Measurements from ENCODE around the gene TXK.

TXK gene

DNA sequence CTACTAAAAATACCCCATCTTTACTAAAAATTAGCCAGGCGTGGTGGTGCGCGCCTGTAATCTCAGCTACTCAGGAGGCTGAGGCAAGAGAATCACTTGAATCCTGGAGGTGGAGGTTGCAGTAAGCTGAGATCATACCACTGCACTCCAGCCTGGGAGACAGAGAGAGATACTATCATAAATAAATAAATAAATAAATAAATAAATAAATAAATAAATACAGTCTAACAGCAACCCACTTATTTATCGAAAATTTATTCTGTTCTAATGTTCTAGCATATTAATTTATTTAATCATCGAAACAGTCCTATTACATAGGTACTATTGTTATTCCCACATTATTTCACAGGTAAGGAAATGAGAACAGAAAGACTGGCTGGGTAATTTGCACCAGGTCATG lies 18.2 kb upstream of the TXK start:
- Histone ChIP-seq H3K36me3 (ENCODE audit: control insufficient read depth in 2 of 2, insufficient read depth in 1 of 2, low read length in 2 of 2) (peaks cover 0 to 14% of the 10 kb centered on the region in 2 experiments; a peak in 1 of 3 replicates), H3K4me3 (ENCODE audit: low read depth, low read length) (no peak overlapping the region), H3K27ac (ENCODE audit: extremely low read depth, low read depth, low read length) (no peak overlapping the region), H3K9me3 (ENCODE audit: control insufficient read depth, insufficient read depth, low read depth, low read length) (no peaks in the 10 kb centered on the region), H3K4me1 (ENCODE audit: control insufficient read depth, insufficient read depth, low read length) (no peaks in the 10 kb centered on the region)
- POLR2A ChIA-PET, result no interaction called here
- CTCF ChIA-PET, result interaction anchor here (0.7 kb wide), 1 partner anchor 54 kb away, joined by 3 read pairs; no protein-coding TSS in a partner anchor
- TF ChIP-seq MEIS1 (CRISPR knock-in tag; IDR thresholded peaks at IDR 0.05; ENCODE audit: borderline replicate concordance), result no peak
- TF ChIP-seq, protein P1, sequence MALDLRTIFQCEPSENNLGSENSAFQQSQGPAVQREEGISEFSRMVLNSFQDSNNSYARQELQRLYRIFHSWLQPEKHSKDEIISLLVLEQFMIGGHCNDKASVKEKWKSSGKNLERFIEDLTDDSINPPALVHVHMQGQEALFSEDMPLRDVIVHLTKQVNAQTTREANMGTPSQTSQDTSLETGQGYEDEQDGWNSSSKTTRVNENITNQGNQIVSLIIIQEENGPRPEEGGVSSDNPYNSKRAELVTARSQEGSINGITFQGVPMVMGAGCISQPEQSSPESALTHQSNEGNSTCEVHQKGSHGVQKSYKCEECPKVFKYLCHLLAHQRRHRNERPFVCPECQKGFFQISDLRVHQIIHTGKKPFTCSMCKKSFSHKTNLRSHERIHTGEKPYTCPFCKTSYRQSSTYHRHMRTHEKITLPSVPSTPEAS (tag by site-specific recombination; IDR thresholded peaks at IDR 0.05), result no peak
- TF ChIP-seq ZNF530 (tag by site-specific recombination; IDR thresholded peaks at IDR 0.05; ENCODE audit: low read depth), result no peak
- TF ChIP-seq ZNF600 (tag by site-specific recombination; IDR thresholded peaks at IDR 0.05), result no peak
- TF ChIP-seq, protein P2, sequence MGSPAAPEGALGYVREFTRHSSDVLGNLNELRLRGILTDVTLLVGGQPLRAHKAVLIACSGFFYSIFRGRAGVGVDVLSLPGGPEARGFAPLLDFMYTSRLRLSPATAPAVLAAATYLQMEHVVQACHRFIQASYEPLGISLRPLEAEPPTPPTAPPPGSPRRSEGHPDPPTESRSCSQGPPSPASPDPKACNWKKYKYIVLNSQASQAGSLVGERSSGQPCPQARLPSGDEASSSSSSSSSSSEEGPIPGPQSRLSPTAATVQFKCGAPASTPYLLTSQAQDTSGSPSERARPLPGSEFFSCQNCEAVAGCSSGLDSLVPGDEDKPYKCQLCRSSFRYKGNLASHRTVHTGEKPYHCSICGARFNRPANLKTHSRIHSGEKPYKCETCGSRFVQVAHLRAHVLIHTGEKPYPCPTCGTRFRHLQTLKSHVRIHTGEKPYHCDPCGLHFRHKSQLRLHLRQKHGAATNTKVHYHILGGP (tag by site-specific recombination; IDR thresholded peaks at IDR 0.05), result no peak
- no peak for TF ChIP-seq MZF1 (tag by site-specific recombination; IDR thresholded peaks at IDR 0.05; ENCODE audit: borderline replicate concordance)
- no peak for TF ChIP-seq ZNF777 (tag by site-specific recombination; IDR thresholded peaks at IDR 0.05; ENCODE audit: borderline replicate concordance)
- TF ChIP-seq, protein P3, sequence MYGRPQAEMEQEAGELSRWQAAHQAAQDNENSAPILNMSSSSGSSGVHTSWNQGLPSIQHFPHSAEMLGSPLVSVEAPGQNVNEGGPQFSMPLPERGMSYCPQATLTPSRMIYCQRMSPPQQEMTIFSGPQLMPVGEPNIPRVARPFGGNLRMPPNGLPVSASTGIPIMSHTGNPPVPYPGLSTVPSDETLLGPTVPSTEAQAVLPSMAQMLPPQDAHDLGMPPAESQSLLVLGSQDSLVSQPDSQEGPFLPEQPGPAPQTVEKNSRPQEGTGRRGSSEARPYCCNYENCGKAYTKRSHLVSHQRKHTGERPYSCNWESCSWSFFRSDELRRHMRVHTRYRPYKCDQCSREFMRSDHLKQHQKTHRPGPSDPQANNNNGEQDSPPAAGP (tag by site-specific recombination; IDR thresholded peaks at IDR 0.05), result no peak
- no peak for TF ChIP-seq RBAK (tag by site-specific recombination; IDR thresholded peaks at IDR 0.05)
- TF ChIP-seq ZNF747 (tag by site-specific recombination; IDR thresholded peaks at IDR 0.05), result no peak
- TF ChIP-seq, protein P4, sequence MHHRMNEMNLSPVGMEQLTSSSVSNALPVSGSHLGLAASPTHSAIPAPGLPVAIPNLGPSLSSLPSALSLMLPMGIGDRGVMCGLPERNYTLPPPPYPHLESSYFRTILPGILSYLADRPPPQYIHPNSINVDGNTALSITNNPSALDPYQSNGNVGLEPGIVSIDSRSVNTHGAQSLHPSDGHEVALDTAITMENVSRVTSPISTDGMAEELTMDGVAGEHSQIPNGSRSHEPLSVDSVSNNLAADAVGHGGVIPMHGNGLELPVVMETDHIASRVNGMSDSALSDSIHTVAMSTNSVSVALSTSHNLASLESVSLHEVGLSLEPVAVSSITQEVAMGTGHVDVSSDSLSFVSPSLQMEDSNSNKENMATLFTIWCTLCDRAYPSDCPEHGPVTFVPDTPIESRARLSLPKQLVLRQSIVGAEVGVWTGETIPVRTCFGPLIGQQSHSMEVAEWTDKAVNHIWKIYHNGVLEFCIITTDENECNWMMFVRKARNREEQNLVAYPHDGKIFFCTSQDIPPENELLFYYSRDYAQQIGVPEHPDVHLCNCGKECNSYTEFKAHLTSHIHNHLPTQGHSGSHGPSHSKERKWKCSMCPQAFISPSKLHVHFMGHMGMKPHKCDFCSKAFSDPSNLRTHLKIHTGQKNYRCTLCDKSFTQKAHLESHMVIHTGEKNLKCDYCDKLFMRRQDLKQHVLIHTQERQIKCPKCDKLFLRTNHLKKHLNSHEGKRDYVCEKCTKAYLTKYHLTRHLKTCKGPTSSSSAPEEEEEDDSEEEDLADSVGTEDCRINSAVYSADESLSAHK (tag by site-specific recombination; IDR thresholded peaks at IDR 0.05), result no peak
- TF ChIP-seq ZEB2 (tag by site-specific recombination; IDR thresholded peaks at IDR 0.05), result no peak
- TF ChIP-seq TRIM28 (IDR thresholded peaks at IDR 0.05; ENCODE audit: borderline replicate concordance, low read length), result no peak
- no peak for TF ChIP-seq OSR2 (tag by site-specific recombination; IDR thresholded peaks at IDR 0.05)
- TF ChIP-seq, protein P5, sequence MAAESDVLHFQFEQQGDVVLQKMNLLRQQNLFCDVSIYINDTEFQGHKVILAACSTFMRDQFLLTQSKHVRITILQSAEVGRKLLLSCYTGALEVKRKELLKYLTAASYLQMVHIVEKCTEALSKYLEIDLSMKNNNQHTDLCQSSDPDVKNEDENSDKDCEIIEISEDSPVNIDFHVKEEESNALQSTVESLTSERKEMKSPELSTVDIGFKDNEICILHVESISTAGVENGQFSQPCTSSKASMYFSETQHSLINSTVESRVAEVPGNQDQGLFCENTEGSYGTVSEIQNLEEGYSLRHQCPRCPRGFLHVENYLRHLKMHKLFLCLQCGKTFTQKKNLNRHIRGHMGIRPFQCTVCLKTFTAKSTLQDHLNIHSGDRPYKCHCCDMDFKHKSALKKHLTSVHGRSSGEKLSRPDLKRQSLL (tag by site-specific recombination; IDR thresholded peaks at IDR 0.05), result no peak
- no peak for TF ChIP-seq ZNF10 (tag by site-specific recombination; IDR thresholded peaks at IDR 0.05)
- TF ChIP-seq, protein P6, sequence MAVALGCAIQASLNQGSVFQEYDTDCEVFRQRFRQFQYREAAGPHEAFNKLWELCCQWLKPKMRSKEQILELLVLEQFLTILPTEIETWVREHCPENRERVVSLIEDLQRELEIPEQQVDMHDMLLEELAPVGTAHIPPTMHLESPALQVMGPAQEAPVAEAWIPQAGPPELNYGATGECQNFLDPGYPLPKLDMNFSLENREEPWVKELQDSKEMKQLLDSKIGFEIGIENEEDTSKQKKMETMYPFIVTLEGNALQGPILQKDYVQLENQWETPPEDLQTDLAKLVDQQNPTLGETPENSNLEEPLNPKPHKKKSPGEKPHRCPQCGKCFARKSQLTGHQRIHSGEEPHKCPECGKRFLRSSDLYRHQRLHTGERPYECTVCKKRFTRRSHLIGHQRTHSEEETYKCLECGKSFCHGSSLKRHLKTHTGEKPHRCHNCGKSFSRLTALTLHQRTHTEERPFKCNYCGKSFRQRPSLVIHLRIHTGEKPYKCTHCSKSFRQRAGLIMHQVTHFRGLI (tag by site-specific recombination; IDR thresholded peaks at IDR 0.05), result no peak
- TF ChIP-seq ZNF529 (tag by site-specific recombination; IDR thresholded peaks at IDR 0.05; ENCODE audit: insufficient replicate concordance), result no peak
- TF ChIP-seq ZNF561 (tag by site-specific recombination; IDR thresholded peaks at IDR 0.05; ENCODE audit: borderline replicate concordance), result no peak
- TF ChIP-seq, protein P7, sequence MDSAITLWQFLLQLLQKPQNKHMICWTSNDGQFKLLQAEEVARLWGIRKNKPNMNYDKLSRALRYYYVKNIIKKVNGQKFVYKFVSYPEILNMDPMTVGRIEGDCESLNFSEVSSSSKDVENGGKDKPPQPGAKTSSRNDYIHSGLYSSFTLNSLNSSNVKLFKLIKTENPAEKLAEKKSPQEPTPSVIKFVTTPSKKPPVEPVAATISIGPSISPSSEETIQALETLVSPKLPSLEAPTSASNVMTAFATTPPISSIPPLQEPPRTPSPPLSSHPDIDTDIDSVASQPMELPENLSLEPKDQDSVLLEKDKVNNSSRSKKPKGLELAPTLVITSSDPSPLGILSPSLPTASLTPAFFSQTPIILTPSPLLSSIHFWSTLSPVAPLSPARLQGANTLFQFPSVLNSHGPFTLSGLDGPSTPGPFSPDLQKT (IDR thresholded peaks at IDR 0.05; ENCODE audit: borderline replicate concordance, low read depth, low read length), result no peak
- no peak for TF ChIP-seq ZSCAN30 (tag by site-specific recombination; IDR thresholded peaks at IDR 0.05)
- TF ChIP-seq ZNF311 (tag by site-specific recombination; IDR thresholded peaks at IDR 0.05; ENCODE audit: borderline replicate concordance), result no peak
- no peak for TF ChIP-seq ZNF302 (tag by site-specific recombination; IDR thresholded peaks at IDR 0.05; ENCODE audit: low read depth)
- TF ChIP-seq, protein P8, sequence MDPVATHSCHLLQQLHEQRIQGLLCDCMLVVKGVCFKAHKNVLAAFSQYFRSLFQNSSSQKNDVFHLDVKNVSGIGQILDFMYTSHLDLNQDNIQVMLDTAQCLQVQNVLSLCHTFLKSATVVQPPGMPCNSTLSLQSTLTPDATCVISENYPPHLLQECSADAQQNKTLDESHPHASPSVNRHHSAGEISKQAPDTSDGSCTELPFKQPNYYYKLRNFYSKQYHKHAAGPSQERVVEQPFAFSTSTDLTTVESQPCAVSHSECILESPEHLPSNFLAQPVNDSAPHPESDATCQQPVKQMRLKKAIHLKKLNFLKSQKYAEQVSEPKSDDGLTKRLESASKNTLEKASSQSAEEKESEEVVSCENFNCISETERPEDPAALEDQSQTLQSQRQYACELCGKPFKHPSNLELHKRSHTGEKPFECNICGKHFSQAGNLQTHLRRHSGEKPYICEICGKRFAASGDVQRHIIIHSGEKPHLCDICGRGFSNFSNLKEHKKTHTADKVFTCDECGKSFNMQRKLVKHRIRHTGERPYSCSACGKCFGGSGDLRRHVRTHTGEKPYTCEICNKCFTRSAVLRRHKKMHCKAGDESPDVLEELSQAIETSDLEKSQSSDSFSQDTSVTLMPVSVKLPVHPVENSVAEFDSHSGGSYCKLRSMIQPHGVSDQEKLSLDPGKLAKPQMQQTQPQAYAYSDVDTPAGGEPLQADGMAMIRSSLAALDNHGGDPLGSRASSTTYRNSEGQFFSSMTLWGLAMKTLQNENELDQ (tag by site-specific recombination; IDR thresholded peaks at IDR 0.05; ENCODE audit: low read depth), result no peak
- TF ChIP-seq, protein P9, sequence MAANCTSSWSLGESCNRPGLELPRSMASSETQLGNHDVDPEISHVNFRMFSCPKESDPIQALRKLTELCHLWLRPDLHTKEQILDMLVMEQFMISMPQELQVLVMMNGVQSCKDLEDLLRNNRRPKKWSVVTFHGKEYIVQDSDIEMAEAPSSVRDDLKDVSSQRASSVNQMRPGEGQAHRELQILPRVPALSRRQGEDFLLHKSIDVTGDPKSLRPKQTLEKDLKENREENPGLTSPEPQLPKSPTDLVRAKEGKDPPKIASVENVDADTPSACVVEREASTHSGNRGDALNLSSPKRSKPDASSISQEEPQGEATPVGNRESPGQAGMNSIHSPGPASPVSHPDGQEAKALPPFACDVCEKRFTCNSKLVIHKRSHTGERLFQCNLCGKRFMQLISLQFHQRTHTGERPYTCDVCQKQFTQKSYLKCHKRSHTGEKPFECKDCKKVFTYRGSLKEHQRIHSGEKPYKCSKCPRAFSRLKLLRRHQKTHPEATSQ (tag by site-specific recombination; IDR thresholded peaks at IDR 0.05), result no peak

Measured in HEK293 (cell line).